Measurements from ENCODE around the gene RPS21. TPM values are rescaled to one million over a fixed set of nuclear protein-coding genes. Genes with fewer than 3 reads are reported as not detected.
A peak's percentile ranks its signal among the peaks of the same experiment; 100 is the strongest.

Gene RPS21
- total and polyA plus RNA-seq, 2 of the 13 experiments (the other 11 are each of a cell fraction or from before 2014, with no cell fraction given), result 2,647 to 11,063 TPM

DNA sequence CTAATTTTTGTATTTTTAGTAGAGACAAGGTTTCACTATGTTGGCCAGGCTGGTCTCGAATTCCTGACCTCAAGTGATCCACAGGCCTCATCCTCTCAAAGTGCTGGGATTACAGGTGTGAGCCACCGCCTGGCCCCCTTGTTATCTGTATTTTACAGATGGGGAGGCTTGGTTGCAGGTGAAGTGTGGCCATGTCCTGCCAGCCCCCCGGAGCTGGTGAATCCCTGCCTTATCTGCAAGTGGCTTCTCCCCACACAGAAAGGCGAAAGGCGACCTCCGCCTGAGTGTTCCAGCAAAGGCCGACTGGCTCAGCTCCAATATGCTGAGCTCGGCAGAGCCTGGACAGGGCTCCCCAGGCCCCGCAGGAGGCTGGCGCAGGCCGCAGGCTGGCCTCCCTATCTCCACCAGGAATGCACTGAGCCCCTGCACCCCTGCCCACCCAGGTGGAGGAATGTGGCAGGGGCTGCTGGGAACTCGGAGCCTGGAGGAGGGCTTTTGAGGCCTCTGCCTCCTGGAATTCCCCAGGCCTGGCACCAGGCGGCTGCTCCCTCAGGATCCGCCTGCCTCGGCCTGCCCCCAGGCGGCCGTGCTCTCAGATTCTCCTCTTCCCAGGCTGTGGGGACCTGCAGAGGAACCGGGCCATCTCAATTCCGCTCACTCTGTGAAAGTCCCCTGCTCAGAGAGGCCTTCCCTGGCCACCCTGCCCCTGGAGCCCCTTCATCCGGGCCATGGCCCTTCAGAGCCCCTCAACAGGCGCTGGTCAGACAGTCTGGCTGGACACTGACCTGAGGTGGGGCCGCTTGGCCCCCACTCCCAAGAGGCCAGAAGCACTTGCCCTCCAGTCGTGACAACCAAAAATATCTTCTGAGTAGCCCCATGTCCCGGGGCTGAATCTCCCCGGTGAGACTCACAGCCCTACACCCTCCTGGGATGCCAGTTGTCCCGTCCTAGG is 10.5 kb upstream of the RPS21 start (continued):
- TF ChIP-seq, protein P1, sequence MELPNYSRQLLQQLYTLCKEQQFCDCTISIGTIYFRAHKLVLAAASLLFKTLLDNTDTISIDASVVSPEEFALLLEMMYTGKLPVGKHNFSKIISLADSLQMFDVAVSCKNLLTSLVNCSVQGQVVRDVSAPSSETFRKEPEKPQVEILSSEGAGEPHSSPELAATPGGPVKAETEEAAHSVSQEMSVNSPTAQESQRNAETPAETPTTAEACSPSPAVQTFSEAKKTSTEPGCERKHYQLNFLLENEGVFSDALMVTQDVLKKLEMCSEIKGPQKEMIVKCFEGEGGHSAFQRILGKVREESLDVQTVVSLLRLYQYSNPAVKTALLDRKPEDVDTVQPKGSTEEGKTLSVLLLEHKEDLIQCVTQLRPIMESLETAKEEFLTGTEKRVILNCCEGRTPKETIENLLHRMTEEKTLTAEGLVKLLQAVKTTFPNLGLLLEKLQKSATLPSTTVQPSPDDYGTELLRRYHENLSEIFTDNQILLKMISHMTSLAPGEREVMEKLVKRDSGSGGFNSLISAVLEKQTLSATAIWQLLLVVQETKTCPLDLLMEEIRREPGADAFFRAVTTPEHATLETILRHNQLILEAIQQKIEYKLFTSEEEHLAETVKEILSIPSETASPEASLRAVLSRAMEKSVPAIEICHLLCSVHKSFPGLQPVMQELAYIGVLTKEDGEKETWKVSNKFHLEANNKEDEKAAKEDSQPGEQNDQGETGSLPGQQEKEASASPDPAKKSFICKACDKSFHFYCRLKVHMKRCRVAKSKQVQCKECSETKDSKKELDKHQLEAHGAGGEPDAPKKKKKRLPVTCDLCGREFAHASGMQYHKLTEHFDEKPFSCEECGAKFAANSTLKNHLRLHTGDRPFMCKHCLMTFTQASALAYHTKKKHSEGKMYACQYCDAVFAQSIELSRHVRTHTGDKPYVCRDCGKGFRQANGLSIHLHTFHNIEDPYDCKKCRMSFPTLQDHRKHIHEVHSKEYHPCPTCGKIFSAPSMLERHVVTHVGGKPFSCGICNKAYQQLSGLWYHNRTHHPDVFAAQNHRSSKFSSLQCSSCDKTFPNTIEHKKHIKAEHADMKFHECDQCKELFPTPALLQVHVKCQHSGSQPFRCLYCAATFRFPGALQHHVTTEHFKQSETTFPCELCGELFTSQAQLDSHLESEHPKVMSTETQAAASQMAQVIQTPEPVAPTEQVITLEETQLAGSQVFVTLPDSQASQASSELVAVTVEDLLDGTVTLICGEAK (IDR thresholded peaks at IDR 0.05), result no peak
- TF ChIP-seq, protein P1 (CRISPR knock-in tag; IDR thresholded peaks at IDR 0.05), result no peak; the same call in 1 of the 2 replicates
- TF ChIP-seq, protein P2, sequence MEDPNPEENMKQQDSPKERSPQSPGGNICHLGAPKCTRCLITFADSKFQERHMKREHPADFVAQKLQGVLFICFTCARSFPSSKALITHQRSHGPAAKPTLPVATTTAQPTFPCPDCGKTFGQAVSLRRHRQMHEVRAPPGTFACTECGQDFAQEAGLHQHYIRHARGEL (CRISPR knock-in tag; IDR thresholded peaks at IDR 0.05), result peak; percentile 95; the same call in 1 of the 2 replicates
- peak; percentile 78; the same call in 1 of the 2 replicates for TF ChIP-seq ZBTB38 (CRISPR knock-in tag; IDR thresholded peaks at IDR 0.05)
- peak; percentile 28; the same call in 1 of the 2 replicates for TF ChIP-seq ZFAT (CRISPR knock-in tag; conservative IDR thresholded peaks at IDR 0.05)
- TF ChIP-seq ZBTB21 (CRISPR knock-in tag; IDR thresholded peaks at IDR 0.05), result no peak; the same call in 1 of the 2 replicates
- peak; percentile 88 for TF ChIP-seq MXD4 (CRISPR knock-in tag; IDR thresholded peaks at IDR 0.05)
- TF ChIP-seq YY1 (IDR thresholded peaks at IDR 0.05; ENCODE audit: insufficient read depth, insufficient replicate concordance, low read depth, low read length), result peak; percentile 75
- TF ChIP-seq CEBPG (CRISPR knock-in tag; IDR thresholded peaks at IDR 0.05), result peak; percentile 40; the same call in 1 of the 2 replicates
- TF ChIP-seq, protein P3, sequence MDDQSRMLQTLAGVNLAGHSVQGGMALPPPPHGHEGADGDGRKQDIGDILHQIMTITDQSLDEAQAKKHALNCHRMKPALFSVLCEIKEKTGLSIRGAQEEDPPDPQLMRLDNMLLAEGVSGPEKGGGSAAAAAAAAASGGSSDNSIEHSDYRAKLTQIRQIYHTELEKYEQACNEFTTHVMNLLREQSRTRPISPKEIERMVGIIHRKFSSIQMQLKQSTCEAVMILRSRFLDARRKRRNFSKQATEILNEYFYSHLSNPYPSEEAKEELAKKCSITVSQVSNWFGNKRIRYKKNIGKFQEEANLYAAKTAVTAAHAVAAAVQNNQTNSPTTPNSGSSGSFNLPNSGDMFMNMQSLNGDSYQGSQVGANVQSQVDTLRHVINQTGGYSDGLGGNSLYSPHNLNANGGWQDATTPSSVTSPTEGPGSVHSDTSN (CRISPR knock-in tag; IDR thresholded peaks at IDR 0.05; ENCODE audit: borderline replicate concordance), result 0 out of 2 replicates have a peak, but pooled peaks have one; percentile 49
- peak; percentile 89 for TF ChIP-seq ZNF143 (CRISPR knock-in tag; IDR thresholded peaks at IDR 0.05)
- peak; percentile 33; the same call in 1 of the 2 replicates for TF ChIP-seq NCOR1 (IDR thresholded peaks at IDR 0.05; ENCODE audit: borderline replicate concordance, low read length)
- TF ChIP-seq RFX5 (IDR thresholded peaks at IDR 0.05; ENCODE audit: low read depth, low read length), result 0 out of 2 replicates have a peak, but pooled peaks have one; percentile 15
- no peak for TF ChIP-seq TRIM24 (CRISPR knock-in tag; IDR thresholded peaks at IDR 0.05)
- TF ChIP-seq, protein P4, sequence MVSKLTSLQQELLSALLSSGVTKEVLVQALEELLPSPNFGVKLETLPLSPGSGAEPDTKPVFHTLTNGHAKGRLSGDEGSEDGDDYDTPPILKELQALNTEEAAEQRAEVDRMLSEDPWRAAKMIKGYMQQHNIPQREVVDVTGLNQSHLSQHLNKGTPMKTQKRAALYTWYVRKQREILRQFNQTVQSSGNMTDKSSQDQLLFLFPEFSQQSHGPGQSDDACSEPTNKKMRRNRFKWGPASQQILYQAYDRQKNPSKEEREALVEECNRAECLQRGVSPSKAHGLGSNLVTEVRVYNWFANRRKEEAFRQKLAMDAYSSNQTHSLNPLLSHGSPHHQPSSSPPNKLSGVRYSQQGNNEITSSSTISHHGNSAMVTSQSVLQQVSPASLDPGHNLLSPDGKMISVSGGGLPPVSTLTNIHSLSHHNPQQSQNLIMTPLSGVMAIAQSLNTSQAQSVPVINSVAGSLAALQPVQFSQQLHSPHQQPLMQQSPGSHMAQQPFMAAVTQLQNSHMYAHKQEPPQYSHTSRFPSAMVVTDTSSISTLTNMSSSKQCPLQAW (CRISPR knock-in tag; IDR thresholded peaks at IDR 0.05), result peak; percentile 88; the same call in 1 of the 2 replicates
- peak; percentile 29; the same call in 1 of the 2 replicates for TF ChIP-seq ARNT2 (CRISPR knock-in tag; IDR thresholded peaks at IDR 0.05; ENCODE audit: low read depth)

All from HepG2 (cell line).